ENCODE data around the gene SLC6A1.

The SLC6A1 gene

GRCh38 chr3:10995871-10996270, 3.3 kb downstream of the SLC6A1 start:
- DNase-seq, result no peak

- DNase-seq, result no peak
Measured at GRCh38 chr3:10996345-10997013, 3.9 kb downstream of the SLC6A1 start.

DNA sequence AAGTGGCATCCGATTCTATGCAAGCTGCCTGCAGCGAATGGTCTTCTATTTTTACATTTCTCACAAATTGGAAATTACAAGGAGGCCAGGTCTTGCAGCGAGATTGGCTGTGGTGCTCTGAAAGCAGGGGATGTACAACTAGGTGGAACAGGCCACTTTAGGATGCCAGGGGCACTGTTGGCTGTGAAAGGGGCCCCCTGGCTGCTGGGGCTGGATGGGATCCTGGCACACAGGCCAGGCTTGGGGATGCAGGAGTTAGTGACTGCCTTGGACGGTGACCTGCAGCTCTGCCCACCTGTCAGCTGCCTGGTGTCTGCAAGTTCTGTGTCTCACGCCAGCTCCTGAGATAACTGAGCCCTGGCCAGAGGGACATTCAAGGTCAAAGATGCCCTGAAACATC, 4.6 kb downstream of the SLC6A1 start:
- DNase-seq, result no peak

DNA sequence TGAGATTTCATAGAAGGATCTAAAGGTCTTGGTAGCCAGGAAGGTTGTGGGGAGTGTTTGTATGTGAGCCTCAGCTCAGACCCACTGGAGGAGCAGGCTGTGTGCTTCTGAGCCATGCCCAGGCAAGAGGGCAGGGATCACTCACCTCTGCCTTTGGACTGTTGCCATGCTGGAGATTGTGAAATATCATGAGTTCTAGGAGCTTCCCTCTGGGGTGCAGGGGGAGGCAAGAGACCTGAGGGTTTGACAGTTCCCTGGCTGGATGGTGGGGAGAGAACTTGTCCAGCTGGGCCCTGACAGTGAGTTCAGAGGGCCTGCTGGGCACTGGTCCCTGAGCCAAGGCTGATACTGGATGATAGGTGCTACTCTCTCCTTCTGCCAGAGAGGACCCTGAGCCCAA, 6.0 kb downstream of the SLC6A1 start:
- no peak for DNase-seq

DNA sequence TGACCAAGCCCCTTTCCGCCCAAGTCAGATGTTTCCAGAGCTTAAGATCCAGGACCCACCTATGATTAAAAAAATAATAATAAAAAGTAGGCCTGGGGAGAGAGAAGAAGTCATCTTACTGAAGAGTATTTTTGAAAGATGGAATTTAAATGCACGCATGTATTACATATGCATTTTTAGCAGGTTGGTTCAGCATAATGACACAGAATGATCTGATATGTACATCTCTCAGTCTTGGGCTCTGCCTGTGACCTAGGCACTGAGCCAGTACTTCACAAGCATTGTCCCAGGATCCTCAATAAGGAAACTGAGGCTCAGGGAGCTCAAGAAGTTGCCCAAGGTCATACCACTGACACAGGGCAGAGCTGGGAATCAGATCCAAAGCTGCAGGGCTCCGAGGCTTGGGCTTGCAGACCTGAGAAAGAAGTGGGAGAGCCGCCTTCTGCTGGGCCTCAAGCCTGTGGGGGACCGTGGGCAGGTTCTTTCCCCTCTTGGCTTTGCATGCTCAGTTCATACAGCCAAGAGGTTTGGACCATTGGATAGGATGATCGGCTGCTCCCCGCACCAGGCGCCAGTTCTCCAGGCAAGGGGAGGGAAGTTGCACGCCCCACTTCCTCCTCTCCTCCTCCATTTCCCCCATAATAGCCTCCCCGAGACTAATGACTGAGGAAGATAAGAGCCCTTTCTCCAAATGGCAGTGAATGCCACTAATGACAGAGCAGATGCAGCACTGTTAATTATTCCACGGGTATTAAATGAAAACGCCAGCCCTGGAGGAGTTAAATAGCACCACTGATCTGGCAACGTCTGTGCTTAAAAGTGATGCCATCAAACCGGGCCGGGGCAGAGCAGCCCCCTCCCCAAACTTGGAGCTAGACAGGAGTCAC, 6.9 kb downstream of the SLC6A1 start:
- no peak for DNase-seq

DNA sequence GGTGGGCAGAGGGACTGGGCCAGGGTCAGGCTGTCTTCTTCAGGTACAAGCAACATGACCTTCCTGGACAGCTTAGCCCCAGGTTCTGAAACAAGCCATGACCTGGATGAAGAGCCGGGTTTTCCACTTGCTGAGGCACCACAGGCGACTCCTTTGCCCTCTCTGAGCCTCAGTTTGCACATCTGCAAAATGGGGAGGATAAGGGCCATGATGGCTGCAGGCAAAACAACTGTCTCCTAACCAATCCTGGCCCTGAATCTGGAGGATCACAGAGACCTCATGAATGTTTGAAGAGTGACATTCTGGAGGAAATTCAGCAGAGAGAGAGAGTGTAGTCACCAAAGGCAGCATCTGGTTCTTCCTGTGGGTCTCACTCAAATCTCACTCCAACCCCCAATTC, 8.0 kb downstream of the SLC6A1 start:
- no peak for DNase-seq

DNA sequence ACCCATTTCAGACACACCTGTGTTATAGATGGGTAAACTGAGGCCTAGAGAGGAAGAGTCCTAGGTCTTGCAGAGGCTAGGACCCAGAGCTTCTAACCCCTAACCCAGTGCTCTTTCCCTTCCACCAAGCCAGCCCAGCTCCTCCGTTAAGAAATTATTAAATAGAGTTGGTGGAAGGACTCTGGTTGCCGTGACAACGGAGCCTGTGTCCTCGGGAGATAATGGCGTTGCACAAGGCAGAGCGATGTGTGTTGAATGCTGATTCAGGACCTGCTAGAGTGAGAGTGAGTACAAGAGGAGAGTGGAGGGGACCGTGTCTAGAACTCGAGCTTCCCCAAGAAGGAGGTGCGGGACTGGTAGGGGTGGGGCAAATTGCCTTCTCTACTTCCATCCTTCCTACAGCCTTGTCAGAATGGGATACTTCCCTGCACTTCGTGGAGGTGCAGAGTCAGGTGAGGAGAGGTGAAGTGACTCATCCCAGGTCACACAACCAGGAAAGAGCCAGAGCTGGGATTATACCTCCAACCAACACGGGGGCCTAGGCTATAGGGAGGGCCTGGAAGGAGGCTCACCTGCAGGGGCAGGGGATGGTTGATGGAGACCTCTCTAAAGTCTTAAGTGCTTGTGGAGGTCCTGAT, 8.6 kb downstream of the SLC6A1 start:
- no peak for DNase-seq

DNA sequence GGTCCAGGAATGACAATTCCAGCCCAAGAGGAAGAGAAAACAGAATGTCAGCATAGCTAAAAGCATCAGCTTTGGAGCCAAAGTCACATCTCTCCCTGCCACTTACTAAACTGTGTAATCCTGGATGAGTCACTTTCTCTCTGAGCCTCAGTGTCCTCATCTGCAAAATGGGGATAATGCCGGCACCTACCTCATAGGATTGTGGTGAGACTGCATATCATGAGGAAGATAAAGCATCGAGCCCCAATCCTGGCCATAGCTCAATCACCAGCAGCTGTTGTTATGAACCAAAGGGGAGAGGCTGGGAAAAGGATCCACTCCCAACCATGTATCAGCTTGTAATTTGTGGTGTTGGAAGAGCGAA, 9.1 kb downstream of the SLC6A1 start:
- DNase-seq, result no peak

GRCh38 chr3:11002371-11002807, 9.8 kb downstream of the SLC6A1 start:
- DNase-seq, result no peak

GRCh38 chr3:11004563-11004962, 12.0 kb downstream of the SLC6A1 start:
- DNase-seq, result no peak

DNA sequence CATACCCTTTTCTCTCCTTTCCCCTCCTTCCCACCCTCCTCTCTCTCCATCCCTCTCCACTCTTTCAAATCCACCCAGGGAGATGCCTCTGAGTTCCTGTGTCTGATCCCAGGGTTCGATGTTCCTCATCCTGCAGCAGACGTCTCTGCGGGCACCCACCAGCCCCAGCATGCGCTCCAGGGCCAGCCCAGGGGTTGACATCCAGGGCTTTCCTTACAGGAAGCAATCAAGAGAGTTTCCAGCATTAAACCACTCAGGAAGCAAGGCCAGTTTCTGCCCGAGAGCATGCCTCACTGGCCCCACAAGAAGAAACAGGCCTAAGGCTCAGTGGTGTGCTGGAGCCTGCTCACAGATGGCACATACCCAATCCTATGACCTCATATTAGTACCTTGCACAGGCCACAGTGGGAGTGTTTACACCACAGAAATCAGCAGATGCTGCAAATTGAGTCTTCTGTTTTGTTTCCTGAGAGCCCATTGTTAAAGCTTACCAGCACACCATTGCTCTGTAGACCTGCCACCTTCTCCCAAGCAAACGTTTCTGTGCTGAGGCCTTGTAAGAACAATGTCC, 13.2 kb downstream of the SLC6A1 start:
- DNase-seq, result no peak

GRCh38 chr3:11006986-11007933, 14.7 kb downstream of the SLC6A1 start:
- no peak for DNase-seq

DNA sequence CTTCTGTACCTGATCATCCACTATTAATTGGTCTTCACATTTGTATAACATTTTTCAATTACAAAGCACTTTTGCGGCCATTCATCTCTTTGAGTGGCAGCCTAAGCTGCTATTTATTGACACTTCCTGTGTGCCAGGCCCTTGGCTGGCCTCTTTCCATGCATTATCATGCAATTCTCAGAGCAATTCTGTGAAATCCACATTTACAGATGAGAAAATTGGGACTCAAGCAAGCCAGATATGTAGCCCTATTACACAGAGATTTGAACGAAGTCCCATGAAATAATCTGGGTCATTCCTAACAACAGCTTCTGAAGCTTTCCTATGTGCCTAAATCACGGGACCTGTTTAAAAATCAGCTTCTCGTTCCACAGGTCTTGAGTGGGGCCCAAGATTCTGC, 17.4 kb downstream of the SLC6A1 start:
- DNase-seq, result no peak

- no peak for DNase-seq
Measured at GRCh38 chr3:11010426-11011165, 18.0 kb downstream of the SLC6A1 start.

GRCh38 chr3:11014253-11014652, 21.7 kb downstream of the SLC6A1 start:
- DNase-seq, result no peak

DNA sequence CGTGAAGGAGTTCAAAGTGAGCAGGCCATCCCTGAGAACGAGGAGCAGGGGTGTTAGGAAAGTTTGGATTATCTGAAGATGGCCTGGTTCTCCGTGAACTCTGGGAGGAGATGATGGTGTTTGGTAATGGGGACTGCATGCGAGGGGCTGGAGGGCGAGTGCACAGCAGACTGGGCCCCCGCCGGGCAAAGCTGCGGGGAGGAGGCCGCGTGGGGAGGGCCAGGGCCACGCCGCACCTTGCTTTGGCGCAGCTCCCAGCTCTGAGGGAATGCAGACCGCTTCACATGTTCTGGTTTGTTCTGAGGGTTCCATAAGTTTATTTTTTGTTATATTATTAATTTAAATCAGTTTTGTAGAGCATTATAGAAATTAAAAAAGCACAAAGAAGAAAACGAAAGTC, 22.2 kb downstream of the SLC6A1 start:
- no peak for DNase-seq

GRCh38 chr3:11015369-11015768, 22.8 kb downstream of the SLC6A1 start:
- no peak for DNase-seq

GRCh38 chr3:11016727-11017126, 24.2 kb downstream of the SLC6A1 start:
- no peak for DNase-seq

GRCh38 chr3:11019116-11019819, 26.7 kb downstream of the SLC6A1 start:
- DNase-seq, result no peak

GRCh38 chr3:11020764-11021163, 28.2 kb downstream of the SLC6A1 start:
- no peak for DNase-seq

DNA sequence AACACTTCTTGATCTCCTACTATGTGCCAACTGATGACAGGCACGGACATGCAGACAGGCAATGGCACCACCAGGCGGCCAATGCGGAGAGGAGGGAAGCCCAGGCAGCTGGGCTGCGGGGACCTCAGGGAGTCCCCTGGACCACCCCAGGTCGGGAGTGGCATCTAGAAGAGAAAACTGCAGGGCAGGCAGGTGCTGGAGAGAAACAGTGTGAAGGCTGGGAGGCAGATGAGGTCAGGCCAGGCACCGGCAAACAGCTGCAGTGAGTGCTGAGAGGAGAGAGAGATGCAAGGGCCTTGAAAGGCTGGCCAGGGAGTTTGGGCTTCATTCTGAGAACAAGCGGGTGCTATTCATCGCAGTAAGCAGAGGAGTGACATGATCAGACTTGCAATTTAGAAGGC, 29.1 kb downstream of the SLC6A1 start:
- no peak for DNase-seq
